Hematopoietic multipotent progenitor cell treated with erythropoietin and hydrocortisone succinate and interleukin-3 and kit ligand, for 17 days (in vitro differentiated cells): ENCODE data around the gene HACD2.

ENCODE experiments used
- DNase-seq: peaks from one replicate; pipeline ENCODE4 v3.0.0-alpha.2; 2015; ENCODE audit warnings: low spot score

Gene HACD2

DNA sequence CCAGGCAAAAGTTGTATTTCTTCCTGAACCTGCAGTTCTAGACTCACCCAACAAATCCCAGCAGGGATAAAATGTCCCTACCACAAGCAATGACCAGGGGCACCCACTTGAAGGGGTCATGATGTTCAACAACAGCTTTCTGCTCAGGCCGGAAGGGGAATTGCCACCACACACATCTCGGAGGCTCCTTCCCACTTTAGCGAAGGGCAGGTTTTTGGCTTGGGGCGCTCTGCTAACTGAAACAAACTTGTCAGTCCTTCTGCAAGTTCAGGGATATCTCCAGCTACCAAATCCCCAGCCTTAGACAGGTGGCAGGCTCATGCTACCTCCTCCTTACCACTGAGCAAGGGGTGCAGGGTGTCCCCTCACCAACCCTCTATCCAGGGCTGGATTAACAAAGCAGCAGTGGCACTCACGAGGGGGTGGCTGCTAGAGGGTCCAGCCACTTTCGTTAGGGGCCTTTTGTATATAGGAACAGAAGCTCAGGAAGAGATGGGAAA lies 138.2 kb downstream of the HACD2 start:
- DNase-seq: no peak

DNA sequence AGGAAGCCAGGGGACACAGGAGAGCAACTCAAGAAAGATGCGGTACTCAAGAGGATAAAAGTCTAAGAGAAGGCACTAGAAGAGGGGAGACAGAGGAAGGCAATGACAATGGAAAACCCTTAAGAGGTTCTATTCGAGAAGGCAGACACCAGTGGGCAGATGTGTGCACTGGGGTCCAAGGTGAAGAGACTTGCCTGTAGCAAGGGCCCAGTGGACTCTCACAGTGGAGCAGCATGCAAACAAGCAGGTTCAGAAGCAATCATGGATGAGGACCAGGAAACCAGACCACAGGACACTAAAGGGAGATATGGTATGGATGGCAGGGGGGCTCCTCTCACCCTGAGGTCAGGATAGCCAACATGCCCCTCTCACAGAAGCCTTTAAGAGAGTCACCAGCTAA lies 138.6 kb downstream of the HACD2 start:
- no peak for DNase-seq

DNA sequence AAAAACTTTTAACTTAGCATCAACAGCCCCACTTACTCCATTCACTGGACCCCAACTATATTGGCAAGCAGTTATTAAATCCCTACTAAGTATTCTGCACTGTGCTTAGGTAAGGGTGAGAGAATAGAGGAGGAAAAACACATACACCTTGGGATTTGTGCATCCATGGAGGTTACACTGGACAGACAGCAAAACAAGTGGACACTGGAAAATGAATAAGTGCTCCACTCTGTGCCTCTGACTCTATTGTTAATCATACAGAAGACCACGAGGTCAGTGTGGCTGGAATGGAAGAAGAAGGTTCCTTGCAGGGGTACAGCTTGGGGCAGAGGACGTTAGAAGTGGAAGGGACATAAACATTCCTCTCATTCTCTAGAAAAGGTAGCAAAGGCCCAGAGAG lies 139.2 kb downstream of the HACD2 start:
- no peak for DNase-seq

DNA sequence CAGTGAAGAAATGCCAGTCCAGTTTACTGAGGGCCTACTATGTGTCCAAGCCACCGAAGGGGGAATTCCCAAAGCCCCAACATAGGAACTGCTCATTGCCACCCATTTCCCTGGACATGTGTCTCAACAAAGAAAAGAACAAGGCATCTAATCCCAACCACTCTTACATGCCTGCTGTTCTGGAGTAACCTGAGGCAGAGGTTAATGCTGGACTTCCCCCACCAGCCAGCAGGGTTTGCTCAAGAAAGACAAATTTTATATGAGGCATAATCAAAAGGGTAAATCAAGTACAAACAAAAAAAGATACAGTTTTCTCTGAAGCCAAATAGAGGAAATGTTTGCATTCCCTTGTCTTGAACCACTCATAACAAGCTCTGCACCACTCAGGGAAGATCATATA lies 140.1 kb downstream of the HACD2 start:
- DNase-seq: no peak

DNA sequence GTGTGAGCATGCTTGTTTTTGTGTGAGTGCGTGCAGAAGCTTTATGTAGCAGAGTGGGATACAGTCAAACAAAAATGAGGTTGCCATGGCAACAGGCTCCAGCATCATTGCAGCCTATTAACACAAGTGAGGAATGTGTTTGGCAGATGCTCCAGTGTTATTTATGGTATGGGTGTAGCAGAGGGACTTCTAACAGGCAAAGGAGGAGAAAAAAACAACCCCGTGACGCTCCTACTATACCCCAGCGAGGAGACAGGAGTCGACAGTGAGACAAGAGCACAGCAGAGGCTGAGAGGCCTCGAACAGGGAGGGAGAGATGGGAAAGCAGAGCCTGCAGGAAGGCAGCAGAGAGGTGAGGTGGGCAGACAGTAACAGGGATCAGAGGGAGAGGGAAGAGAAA lies 140.8 kb downstream of the HACD2 start:
- DNase-seq: no peak

DNA sequence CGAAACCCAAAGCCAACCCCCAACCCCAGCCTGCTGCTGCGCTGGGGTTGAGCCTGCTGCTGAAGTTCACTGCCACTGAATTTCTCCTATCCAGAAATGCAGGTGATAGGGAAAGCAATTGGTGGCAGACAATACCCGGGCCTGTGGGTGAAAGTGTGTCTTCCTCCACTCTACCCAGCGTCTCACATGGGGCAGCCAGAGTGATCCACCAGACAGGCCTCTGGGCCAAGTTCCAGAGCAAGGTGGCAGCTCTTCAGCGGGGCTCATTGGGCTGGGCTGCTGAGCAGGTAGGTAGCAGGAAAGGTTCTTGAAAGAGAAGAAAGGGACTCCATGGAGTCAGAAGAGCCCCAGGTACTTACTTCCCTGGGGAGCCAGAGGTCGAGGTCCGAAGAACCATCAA lies 141.9 kb downstream of the HACD2 start:
- DNase-seq: no peak

DNA sequence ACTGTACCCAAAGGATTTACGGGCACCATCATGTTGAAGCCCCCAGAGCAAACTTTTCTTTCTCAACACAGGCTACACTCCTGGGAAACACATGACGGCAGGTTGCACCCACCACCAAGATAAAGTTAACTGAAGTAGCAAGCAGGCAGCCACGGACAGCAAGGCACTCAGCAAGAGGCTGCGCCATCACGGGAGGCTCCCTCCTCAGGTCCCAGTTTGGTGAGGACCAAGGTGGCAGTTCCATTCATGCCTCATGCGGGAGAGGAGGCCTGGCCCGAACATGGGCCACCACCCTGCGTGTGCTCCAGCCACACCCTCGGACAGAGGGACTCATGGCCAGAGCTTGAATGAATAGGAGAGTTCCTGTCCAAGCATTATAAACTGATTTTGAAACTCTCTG lies 142.7 kb downstream of the HACD2 start:
- DNase-seq: no peak
